HepG2 (cell line): ENCODE measurements around the gene RWDD4. TPM values are rescaled to one million over a fixed set of nuclear protein-coding genes. Genes with fewer than 3 reads are reported as not detected.

Experiments
- ATAC-seq: fragments of 200-7000 bp; cut with Tn5 transposase; 3 replicates; pipeline ENCODE4 v1.9.1; 2020; ENCODE audit warnings: mild to moderate bottlenecking, moderate library complexity
- BruUV-seq: library from RNA; stranded (reverse); fragments of 400-500 nt; replicated peaks from 2 replicates; lab custom pipeline; 2021; lab: Mats Ljungman, UMichigan
- CTCF ChIA-PET: fragments of 300-600 bp; formaldehyde crosslinking; extraction: SDS; loops from one replicate; lab custom pipeline; 2021; ENCODE audit warnings: low total read pairs, inconsistent platforms, low intra/inter-chr PET ratio; lab: Yijun Ruan, JAX
- POLR2A ChIA-PET: fragments of 350-600 bp; sonication (Branson Sonifier 250); formaldehyde crosslinking; loops from one replicate; lab custom pipeline; 2020; ENCODE audit warnings: antibody characterized with exemption, inconsistent platforms; lab: Yijun Ruan, JAX
- DNase-seq: peaks from one replicate; pipeline ENCODE4 v3.0.0-alpha.2; 2015; ENCODE audit warnings: low spot score
- FAIRE-seq: peaks from 3 replicates; lab custom pipeline; 2011; peaks lifted over from hg19 to GRCh38; lab: Jason Lieb, UNC
- H2AFZ ChIP-seq: one replicate; pipeline ENCODE4 v1.6.1; 2011; ENCODE audit warnings: low read length, inconsistent platforms
- H3K27ac ChIP-seq: fragments of 300-600 bp; 3 replicates; pipeline ENCODE4 v1.8.0; 2011; ENCODE audit warnings: mixed run types, mild to moderate bottlenecking, mixed read lengths, low read length, inconsistent platforms; ENCODE audit not compliant: insufficient read depth; ENCODE audit errors: extremely low read length
- H3K27me3 ChIP-seq, 2 experiments: fragments of 200-600 bp in 1 of 2; 2 replicates in 1 of 2; 3 replicates in 1 of 2; pipeline versions ENCODE4 v1.6.0 to v1.8.0; 2011; ENCODE audit warnings: low read length in 2 of 2, mild to moderate bottlenecking in 2 of 2, moderate library complexity in 2 of 2, inconsistent platforms in 1 of 2; ENCODE audit not compliant: insufficient read depth in 2 of 2, control insufficient read depth in 1 of 2
- H3K36me3 ChIP-seq, 2 experiments: fragments of 200-600 bp in 1 of 2; replicated peaks in 1 of 2; 2 replicates in 1 of 2; 3 replicates in 1 of 2; pipeline versions ENCODE4 v1.5.1 to v1.8.0; 2011; ENCODE audit warnings: low read length in 2 of 2, inconsistent platforms in 1 of 2; ENCODE audit not compliant: insufficient read depth in 2 of 2, control insufficient read depth in 1 of 2
- H3K4me1 ChIP-seq: 2 replicates; pipeline ENCODE4 v1.5.1; 2012; ENCODE audit warnings: low read length, inconsistent platforms; ENCODE audit not compliant: insufficient read depth
- H3K4me2 ChIP-seq: 2 replicates; pipeline ENCODE4 v1.6.0; 2011; ENCODE audit warnings: low read depth, low read length, inconsistent platforms
- H3K4me3 ChIP-seq, 3 experiments: fragments of 200-600 bp in 1 of 3; sonication (generic), shearing (Covaris generic) in 1 of 3; replicated peaks in 1 of 3; 2 replicates each; pipeline ENCODE4 v1.5.1; 2011 to 2016; ENCODE audit warnings: low read length in 3 of 3, inconsistent platforms in 2 of 3, low read depth in 2 of 3, mild to moderate bottlenecking in 2 of 3, control low read depth in 1 of 3, mixed read lengths in 1 of 3; ENCODE audit not compliant: insufficient read depth in 1 of 3
- H3K79me2 ChIP-seq: one replicate; pipeline ENCODE4 v1.6.1; 2011; ENCODE audit warnings: low read length, inconsistent platforms; ENCODE audit not compliant: insufficient read depth
- H3K9ac ChIP-seq: 2 replicates; pipeline ENCODE4 v1.6.0; 2011; ENCODE audit warnings: mild to moderate bottlenecking, low read depth, low read length, inconsistent platforms; ENCODE audit not compliant: insufficient read depth
- H3K9me3 ChIP-seq: 2 replicates; pipeline ENCODE4 v1.5.1; 2012; ENCODE audit warnings: mild to moderate bottlenecking, low read length
- H4K20me1 ChIP-seq: 2 replicates; pipeline ENCODE4 v1.6.0; 2011; ENCODE audit warnings: inconsistent platforms, mild to moderate bottlenecking, low read length, moderate library complexity; ENCODE audit not compliant: insufficient read depth
- ATF7 ChIP-seq, 2 experiments: fragments of 450-650 bp in 1 of 2; sonication (generic) in 1 of 2; formaldehyde crosslinking in 1 of 2; IDR thresholded peaks; 2 replicates each; pipeline versions ENCODE4 v1.4.0 to v1.6.1; 2016 to 2020; ENCODE audit warnings: antibody characterized with exemption in 1 of 2, mild to moderate bottlenecking in 1 of 2, missing genetic modification reagents in 1 of 2
- ELF1 ChIP-seq: sonication (generic); formaldehyde crosslinking; IDR thresholded peaks from 2 replicates; pipeline ENCODE4 v1.4.0; 2020; ENCODE audit warnings: missing genetic modification reagents
- FOXA3 ChIP-seq: IDR thresholded peaks from 2 replicates; pipeline ENCODE4 v1.6.1; 2016; ENCODE audit warnings: missing genetic modification reagents, missing compliant biosample characterization
- IRF1 ChIP-seq: sonication (generic); formaldehyde crosslinking; IDR thresholded peaks from 2 replicates; pipeline ENCODE4 v1.4.0; 2020; ENCODE audit warnings: low read depth, mild to moderate bottlenecking, missing genetic modification reagents
- PTBP1 ChIP-seq: fragments of 200-400 bp; formaldehyde crosslinking; IDR thresholded peaks from 2 replicates; pipeline ENCODE4 v1.6.1; 2018; ENCODE audit warnings: low read length, low read depth; ENCODE audit not compliant: poor library complexity, severe bottlenecking
- ZNF7 ChIP-seq: IDR thresholded peaks from 2 replicates; pipeline ENCODE4 v1.6.1; 2016; ENCODE audit warnings: missing biosample characterization, missing genetic modification reagents
- ZNF746 ChIP-seq: sonication (generic); formaldehyde crosslinking; IDR thresholded peaks from 2 replicates; pipeline ENCODE4 v1.8.0; 2022; ENCODE audit warnings: mild to moderate bottlenecking, missing genetic modification reagents
- WGBS: methylation state at CpG from one replicate; pipeline ENCODE4 v1.1.6; 2017; ENCODE audit warnings: low lambda C conversion rate; 5-methylcytosine and 5-hydroxymethylcytosine counted together
- in situ Hi-C: cut with HindIII; loops from 2 replicates; pipeline ENCODE4 v1.10.0; 2017; ENCODE audit warnings: low pct_unique_long_range_greater_than_20kb; ENCODE audit not compliant: extremely low pct_ligation_motif_present
- intact Hi-C: fragments of 100-400 bp; cut with micrococcal nuclease; formaldehyde crosslinking; loops from one replicate; pipeline ENCODE4 v1.10.0; 2022; ENCODE audit not compliant: unreplicated experiment
- polyA plus RNA-seq, 8 experiments: library from polyadenylated mRNA; depleted of rRNA in 3 of 8; stranded (reverse) in 7 of 8; unstranded in 1 of 8; fragments of >200 nt; fragmentation: Illumina TruSeq in 4 of 8; extraction: Trizol in 4 of 8; gene quantifications; 2 replicates each; pipeline versions ENCODE4 v1.2.1 to v1.2.3, GENCODE V29; 2011 to 2016; ENCODE audit warnings: low read depth in 4 of 8, missing spikeins in 1 of 8, mixed read lengths in 1 of 8; ENCODE audit not compliant: insufficient read depth in 1 of 8
- total RNA-seq, 5 experiments: library from RNA; depleted of rRNA; stranded (reverse); fragments of >200 nt; fragmentation: Illumina TruSeq; extraction: Trizol; gene quantifications; 2 replicates each; pipeline ENCODE4 v1.2.3, GENCODE V29; 2016; ENCODE audit warnings: low read depth in 1 of 5

RWDD4 gene
- total and polyA plus RNA-seq, 2 of the 13 experiments (the other 11 are each of a cell fraction or from before 2014, with no cell fraction given): 10.2 to 25.4 TPM

DNA sequence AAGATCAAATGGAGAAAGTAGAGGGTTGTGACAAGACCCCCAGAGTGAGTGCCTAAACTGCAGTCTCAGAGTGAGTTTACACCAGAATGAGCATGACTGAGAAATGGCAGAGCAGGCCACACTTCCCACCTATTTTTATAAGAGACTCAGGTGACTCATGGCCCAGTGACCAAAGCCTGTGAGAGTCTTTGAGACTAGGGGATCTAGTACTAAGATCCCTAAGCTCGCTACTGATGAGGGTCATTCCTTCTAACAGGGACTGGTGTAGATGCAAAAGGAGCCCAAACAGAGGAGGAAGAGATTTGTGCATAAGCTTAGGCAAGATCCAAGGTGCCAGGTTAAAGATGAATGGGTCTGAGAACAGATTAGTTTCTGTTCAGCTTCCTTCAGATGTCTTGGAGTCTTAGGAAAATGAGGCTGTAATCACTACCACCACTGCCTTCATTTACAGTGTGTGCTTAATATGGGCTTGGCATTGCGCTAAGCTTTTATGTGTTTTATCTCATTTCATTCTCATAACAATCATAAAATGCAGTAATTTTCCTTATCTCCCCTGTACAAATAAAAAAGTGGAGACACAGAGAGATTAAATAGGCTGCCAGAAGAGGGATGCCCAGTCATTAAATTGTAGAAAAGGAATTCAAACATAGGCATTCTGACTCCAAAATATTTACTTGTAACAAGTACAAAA is 62.8 kb downstream of the RWDD4 start (continued):
- no peak for TF ChIP-seq IRF1

GRCh38 chr4:183594823-183595222 is 64.2 kb downstream of the RWDD4 start:
- no TSS peak for BruUV-seq
- in situ Hi-C loops: no loop called here

DNA sequence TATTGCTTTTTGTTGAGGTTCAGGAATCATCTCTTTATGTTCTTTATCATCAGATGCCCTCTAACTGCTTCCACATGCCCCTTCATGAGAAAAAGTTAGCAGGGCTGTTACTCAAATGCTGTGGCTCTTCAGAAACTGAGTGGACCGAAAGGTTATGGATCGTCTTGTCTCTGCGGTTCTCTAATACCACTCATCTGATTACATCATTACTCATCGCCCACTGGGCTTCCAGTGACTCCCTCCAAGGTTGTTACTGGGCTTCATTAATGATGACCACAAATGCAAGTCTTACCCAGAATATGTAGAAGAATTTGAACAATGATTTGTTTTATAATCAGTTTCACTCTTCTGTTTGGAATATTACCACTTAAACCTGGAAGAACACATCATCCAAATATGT is 67.7 kb downstream of the RWDD4 start:
- no peak for ATAC-seq
- DNase-seq: no peak
- Histone ChIP-seq H3K27ac (no peak overlapping the region), H3K9ac (no peak overlapping the region), H3K4me1 (no peaks in the 10 kb centered on the region), H3K36me3 (no peaks in the 10 kb centered on the region)
- CTCF ChIA-PET: no interaction called here
- no peak for TF ChIP-seq ELF1 (CRISPR knock-in tag)
- peak; percentile 22; the same call in 1 of the 2 replicates for TF ChIP-seq ATF7 (IDR thresholded peaks at IDR 0.05)
- no peak for TF ChIP-seq ATF7 (CRISPR knock-in tag; IDR thresholded peaks at IDR 0.05)
- TF ChIP-seq, all 625 proteins: peak for 1
- no peak overlapping the region for H2AFZ ChIP-seq
- POLR2A ChIA-PET: no interaction called here
- 70% methylated on average over 4 of the region's 4 CpGs for WGBS
- no peaks in the 10 kb centered on the region for H4K20me1 ChIP-seq
- no peaks in the 10 kb centered on the region for H3K27me3 ChIP-seq
- H3K79me2 ChIP-seq: no peaks in the 10 kb centered on the region
- H3K4me2 ChIP-seq: no peak overlapping the region
- in situ Hi-C loops (no loop called here), intact Hi-C loops (no loop called here)
- no peaks in the 10 kb centered on the region for H3K9me3 ChIP-seq
- no peak overlapping the region for H3K4me3 ChIP-seq
- FAIRE-seq: no peak
- BruUV-seq: no TSS peak

More at GRCh38 chr4:183594823-183595222, 64.2 kb downstream of the RWDD4 start:
- Histone ChIP-seq H3K79me2 (no peaks in the 10 kb centered on the region), H3K4me3 (no peak overlapping the region), H3K9me3 (no peaks in the 10 kb centered on the region), H3K4me1 (peaks cover 8% of the 10 kb centered on the region), H3K4me2 (no peak overlapping the region), H2AFZ (no peak overlapping the region), H3K27me3 (no peaks in the 10 kb centered on the region), H3K36me3 (no peaks in the 10 kb centered on the region), H4K20me1 (no peaks in the 10 kb centered on the region), H3K9ac (no peak overlapping the region), H3K27ac (no peak overlapping the region)
- intact Hi-C loops: no loop called here
- ATAC-seq (no peak), FAIRE-seq (no peak), DNase-seq (no peak)
- WGBS: 53% methylated on average over 3 of the region's 3 CpGs
- POLR2A ChIA-PET: no interaction called here
- TF ChIP-seq ZNF7 (peak; percentile 81), FOXA3 (no peak), ZNF746 (CRISPR knock-in tag) (no peak), PTBP1 (no peak)
- CTCF ChIA-PET: no interaction called here
